Measurements from ENCODE around the gene IGLON5. TPM values are rescaled to one million over a fixed set of nuclear protein-coding genes. Genes with fewer than 3 reads are reported as not detected.

The IGLON5 gene
- total RNA-seq, 1 donor from 2014 or later: 3.0 TPM

DNA sequence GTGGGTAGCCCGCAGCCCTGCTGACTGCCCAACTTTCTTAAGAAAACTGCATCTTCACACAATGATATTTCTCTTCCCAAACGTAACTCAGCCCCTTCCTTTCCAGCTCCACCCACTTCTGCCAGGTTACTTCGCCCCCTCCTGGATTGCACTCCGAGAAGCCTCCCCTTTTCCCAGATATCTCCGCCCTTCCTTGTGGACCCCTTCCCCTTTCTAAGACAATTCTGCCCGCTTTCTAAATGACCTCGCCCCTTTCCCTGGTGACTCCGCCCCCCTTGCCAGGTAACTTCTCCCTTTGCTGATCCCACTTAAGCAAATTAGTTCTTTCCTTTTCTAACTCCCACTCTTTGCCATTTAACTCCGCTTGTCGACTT, 27.9 kb downstream of the IGLON5 start:
- no peak for DNase-seq

DNA sequence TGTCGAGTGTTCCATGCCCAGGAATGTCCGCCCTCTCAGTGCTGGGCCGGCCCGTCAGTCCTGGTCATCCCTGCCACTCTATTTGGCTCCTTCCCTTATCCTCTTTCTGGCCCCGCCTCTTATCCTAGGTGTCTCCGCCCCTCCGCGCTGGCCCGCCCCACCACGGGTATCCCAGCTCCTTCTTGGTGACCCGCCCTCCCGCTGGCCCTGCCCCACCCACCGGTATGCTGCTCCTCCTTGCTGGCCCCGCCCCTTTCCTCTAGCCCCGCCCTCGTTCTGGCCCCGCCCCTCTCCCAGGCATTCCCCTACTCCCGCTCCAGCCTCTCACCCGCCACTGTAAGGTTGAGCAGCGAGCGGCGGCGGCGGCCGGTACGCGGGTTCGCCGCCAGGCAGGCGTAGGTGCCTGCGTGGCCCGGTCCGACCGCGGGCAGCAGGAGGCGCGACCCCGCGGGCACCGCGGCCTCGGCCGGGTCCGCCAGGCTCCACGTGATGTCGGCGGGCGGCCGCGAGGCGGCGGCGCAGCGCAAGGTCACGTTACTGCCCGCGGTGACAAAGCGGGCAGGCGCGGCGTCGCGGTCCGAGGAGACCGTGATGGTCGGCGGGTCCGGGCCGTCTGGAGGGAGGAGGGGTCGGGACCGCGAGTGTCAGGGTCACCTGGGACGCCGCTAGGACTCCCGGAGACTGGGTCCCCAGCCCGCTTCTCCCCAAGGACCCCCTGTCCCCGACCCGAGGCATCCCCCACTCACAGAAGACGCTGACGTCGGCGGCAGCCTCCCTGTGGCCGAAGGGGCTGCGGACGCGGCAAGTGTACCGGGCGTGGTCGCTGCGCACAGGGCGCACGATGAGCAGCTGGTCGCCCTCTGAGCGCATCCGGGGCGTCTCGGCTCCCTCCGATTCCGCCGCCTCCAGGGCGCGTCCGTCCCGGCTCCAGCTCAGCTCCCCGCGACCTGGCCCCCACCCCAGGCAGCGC, 28.5 kb downstream of the IGLON5 start:
- peak; percentile 90 for DNase-seq

DNA sequence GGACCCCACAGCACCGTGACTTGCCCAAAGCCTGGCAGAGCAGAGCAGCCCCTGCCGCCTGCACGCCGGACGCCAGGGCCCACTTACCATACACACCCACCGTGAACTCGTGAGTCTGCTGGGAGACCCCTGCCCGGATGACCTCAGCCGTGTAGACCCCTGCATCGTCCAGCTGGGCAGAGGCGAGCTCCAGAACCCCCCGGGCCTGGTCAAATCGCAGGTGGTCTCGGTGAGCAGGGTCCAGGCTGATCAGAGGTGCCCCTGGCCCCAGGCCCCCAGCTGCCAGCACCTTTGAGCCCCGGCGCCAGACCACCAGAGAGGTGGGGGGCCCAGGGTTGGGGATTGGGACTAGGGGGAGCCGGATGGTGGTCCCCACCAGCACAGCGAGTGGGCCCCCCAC, 29.6 kb downstream of the IGLON5 start:
- no peak for DNase-seq

DNA sequence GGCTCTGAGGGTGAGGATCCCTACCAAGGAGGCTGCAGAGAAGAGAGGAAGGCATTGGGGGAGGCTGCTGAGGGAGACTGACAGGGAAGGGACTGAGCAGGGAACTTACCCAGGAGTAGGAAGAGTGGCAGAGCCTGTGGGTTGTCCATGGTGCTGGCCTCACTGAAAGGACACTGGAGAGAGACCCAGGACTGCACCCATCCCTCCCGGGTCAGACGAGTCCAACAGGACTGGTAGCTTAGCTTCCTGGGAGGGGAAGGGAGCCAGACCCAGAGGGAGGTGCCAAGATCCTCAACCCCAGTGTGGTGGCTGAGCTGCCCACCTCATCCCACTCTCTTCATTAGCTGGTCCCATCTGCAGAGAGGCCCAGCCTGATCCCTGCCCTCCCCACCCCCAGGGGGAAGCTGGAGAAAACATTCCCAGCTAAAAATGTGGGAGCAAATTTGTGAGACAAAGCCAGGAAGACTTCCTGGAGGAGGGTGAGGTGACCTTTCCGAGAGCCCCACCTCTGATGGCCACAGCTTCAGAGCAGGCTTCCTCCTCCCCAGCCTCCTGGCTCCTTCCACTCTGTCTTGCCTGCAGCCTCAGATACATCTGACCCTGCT, 30.6 kb downstream of the IGLON5 start, which contains the start of gene VSIG10L:
Gene VSIG10L, minus strand, starts transcription at position 164 of the 605 bp plus-strand sequence. Its CDS starts 15 bp downstream, at position 149.
- DNase-seq: no peak

DNA sequence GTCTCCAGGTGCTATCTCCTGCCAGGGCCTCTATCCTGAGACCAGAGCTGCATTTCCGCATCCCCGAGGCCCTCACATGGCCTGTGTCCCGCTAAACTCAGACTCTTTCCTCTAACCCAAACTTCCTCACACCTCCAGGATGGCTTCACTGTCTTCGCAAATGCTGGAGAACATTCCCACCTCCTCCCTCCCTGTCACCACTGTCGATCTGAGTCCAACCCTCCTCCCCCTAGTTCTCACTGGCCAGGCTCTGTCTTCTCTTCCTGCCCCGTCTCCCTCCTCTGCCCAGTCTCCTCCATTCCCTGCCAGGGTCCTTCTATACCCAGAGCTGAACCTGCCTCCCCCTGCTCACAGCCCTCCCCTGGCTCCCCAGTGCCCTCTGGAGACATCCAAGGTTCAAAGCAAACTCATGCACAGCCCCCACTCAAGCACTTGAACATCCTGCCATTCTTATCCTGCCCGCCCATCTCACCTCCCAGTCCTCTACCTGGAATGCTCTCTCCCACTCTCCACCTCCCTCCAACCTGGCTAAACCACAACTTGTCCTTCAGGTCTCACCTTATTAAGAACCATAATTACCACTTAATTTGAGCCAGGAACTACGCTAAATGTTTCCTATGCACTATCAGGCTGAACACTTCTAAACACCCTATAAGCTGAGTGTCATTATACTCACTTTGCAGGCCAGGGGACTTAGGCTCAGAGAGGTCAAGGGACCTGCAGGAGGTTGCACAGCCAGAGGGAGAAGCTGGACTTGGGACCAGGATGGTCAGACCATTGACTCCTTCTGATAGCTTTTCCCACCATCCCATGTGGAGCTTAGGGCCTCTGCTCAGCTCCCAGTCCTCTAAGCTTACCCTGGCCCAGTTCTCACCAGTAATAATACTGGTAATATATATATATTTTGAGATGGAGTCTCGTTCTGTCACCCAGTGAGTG, 31.5 kb downstream of the IGLON5 start:
- no peak for DNase-seq

DNA sequence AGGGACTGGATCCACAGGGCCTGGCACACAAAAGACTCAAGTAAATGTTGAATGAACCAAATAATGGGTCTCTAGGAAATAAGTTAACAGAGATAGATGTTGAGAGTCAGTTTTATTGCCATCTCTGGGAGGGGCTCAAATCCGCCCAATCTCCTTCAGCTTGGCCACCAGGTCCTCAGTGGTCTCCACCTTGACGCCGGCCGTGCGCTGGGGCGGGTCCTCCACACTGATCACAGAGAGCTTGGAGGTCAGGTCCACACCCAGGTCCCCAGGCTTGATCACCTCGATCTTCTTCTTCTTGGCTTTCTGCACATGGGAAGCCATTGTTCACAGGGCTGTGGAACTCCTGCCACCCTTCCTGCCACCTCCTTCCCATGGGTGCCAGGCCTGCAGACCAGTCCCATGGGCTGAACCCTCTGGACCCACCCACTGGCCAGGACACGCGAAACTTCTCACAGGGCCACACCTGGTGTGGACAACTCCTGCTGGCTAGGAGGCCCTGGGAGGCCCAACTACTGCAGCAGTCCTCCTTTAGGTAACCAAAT, 33.7 kb downstream of the IGLON5 start:
- DNase-seq: no peak

DNA sequence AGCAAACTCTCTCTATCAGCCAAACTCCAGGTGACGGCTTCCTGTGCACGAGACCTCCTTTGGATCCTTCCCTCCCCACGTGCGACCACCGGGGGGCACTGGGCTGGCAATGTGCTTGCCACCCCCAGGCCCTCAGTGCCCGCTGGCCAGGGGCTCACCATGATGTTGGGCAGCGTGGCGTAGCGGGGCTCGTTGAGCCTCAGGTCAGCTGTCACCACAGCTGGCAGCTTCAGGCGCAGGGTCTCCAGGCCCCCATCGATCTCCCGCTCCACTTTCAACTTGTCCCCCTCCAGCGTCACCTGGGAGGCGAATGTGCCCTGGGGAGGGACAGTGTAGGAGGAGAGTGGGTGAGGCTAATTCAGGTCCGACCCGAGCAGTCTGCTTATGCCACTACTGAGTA, 35.3 kb downstream of the IGLON5 start:
- DNase-seq: no peak

DNA sequence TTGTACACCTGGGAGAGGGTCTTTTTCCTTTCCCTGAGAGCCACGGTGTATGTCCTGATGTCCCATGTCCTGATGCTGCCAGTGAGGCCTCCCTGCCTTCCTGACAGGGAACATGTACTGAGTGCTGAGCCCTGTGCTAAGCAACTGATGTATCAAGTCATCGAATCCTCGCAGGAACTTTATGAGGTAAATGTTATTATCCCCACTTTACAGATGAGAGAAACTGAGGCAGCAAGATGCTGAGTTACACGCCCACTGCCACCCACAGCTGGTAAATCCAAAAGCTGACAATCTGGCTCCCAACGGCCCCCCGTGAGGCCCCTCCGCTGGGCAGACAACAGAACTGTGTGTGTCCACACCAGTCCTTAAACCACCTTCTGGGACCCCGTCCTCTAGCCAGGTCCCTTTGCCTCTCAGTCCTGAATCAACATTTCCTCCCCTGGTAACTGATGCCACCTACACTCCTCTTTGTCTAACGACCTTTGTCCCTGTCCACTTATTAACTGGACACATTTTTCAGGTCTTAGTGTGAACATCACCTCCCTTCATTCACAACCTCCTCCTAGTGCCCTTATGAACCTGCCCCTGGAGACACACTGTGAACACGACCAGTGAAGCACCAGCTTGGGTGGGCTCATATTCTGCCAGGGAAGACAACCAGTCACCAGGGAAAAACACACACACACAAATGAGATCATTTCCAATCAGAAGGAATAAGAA, 35.9 kb downstream of the IGLON5 start:
- DNase-seq: no peak

DNA sequence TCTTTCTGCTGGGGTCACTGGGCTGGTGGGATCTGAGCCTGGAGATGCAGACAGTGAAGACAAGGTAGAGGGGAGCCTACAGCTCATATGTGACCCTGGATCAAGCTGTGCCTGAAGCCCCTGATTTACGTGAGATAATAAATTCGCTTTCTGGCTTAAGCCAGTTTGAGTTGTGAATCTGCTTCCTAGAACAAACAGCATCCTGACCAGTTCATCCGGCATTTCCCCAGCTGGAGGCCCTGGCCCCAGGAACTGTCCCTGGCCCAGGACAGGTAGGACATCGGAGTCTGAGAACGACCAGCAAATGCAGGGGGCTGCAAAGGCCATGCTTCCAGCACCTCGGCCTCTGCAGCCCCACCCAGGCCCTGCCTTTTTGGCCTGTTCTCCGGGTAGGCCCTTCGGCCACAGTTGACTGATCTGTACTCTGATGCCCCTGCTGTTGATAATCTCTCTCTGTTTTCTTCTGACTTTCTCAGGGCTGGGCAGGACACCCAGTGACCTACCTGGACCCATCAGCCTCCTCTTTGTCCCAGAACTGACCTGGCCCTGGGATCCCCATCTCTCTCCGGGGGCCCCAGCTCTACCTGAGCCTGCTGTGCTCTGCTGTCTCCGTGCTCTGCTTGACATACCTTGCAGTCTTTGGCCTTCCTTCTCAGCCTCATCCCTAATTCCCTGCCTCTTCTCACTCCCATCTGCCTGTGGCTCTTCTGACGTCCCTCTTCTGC, 40.0 kb downstream of the IGLON5 start:
- no peak for DNase-seq

DNA sequence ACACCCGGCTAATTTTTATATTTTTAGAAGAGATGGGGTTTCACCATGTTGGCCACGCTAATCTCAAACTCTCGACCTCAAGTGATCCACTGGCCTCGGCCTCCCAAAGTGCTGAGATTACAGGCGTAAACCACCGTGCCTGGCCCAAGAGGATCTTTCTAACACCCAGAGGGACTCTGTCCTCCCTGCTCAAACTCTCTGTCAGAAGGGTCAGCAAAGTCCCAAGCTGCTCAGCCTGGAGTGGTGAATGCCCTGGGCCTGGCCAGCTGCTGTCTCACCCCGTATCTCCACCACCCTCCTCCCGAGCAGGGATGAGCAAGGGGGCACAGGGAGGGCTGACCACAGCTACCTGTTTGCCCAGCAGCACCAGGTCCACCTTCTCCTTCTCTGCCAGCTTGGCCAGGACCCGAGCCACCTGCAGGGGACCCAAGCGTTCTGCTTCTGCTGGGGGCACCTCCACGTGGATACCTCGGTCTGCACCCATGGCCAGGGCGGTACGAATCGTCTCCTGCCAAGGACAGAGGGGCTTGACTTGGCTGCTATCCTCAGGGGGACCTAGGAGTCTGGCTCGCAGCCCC, 41.4 kb downstream of the IGLON5 start:
- DNase-seq: no peak

DNA sequence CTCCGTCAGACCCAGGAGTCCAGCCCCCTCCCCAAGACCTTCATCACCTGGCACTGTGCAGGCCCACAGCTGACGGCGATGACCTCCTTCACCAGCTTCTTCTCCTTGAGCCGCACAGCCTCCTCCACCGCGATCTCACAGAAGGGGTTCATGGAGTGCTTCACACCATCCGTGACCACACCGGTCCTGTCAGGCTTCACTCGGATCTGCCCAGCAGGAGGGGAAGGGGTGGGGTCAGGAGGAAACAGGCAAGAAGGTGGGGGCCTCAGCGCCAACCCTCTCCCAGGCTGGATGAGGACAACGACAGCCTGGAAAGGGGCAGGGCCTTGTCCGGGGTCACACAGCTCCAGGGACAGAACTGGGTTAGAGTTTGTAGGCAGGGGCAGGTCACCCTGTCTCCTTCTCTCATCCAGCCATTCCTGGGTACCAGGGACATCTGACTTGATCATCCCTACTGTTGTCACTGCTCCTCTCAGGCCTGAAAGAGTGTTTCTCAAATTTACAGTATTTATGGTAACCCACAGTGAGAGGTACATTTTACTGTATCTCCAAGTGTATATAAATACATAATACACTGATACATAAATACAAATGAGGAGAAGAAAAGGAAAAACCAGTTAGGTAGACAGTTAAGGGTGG, 42.8 kb downstream of the IGLON5 start:
- DNase-seq: no peak

DNA sequence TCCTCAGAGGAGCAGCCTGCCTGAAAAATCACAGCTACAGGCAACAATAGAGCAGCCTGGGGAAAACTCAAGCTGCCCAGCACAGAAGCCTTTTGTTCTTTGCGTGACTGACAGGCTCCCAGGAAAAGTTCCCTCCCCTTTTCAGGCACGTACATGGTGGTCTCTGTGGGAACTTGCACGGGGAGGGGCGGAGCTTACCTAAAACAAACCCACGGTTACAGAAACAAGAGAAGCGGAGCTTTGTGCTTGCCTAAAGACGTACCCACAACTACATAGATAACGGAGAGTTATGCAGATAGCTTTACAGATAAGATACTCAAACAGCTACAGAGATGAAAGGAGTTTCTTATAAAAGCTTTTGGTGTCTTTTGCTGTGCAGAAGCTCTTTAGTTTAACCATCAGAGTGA, 43.3 kb downstream of the IGLON5 start:
- DNase-seq: peak; percentile 13

DNA sequence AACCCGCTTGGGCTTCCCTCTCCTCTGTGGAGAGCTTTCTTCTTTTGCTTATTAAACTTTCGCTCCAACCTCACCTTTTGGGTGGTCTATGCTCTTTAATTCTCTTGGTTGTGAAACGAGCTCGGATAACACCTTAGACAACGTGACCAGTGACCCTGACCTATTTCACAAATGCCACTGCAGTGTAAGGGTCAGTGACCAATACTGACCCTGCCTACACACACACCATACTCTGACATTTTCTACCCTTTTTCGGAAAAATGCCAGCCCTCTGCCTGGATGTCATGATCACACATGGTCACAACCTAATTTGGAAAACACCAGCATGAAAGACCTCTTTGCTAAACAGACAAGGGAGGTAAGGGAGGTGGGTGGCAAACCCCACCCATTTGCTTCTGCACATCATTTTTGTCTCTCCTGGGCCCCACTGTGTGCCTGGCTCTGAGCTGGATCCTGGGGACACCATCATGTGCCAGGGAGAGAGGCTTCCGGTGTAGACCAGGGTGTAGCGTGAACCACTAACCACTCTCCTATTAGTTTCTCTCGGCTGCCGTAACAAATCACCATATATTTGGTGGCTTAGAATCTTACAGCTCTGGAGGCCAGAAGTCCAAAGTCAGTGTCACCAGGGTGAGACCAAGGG, 44.8 kb downstream of the IGLON5 start:
- DNase-seq: no peak

DNA sequence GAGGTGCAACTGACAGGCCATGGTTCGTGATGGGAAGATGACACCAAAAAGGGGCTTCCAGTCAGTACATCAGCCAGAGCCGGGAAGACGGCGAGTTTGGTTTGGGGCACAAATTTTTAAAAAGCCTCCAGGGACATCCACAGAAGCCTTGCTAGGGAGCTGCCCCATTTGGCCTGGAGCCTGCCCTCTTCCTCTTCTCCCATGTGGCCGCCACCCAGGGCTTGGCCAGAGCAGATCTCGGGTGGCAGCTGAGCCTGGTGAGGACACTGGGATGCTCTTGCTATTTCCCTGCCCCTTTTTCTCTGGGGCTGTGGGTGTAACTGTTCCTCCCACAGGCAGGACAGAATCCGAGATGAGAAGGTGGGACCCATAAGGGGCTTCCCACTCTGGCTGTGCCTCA, 46.5 kb downstream of the IGLON5 start:
- no peak for DNase-seq

DNA sequence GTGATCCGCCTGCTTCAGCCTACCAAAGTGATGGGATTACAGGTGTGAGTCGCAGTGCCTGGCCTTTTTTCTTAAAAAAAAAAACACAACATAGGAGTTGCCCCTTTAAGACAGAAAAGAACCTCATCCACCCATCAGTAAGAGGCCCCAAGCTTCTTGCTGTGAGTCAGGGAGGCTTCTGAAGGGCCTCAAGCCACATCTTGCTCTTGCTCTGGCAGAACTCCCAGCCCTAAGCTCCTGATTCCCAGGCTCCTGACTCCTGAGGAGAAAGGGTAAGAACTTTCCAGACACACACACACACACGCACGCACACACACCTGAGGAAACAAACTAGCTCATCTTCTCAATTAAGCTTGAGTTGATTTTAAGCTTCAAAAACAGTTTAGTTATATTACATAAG, 47.9 kb downstream of the IGLON5 start:
- no peak for DNase-seq

DNA sequence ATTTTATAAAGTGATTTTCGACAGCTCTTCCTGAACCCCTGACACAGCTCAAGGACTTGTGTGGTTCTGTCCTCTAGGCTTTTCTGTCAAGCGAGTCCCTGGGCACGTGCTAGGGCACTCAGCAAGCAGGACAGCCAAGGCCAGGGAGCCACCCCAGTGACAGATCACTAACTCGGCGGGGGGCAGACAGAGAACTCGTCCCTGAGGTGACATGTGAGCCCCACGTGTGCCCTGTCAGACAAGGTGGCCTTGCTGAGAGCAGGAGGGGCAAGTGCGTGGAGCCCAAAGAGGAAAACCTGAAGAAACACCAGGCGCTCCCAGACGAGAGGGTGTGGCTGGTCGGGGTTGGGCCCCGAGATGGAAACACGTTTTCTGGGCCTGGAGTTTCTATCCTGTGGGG, 49.8 kb downstream of the IGLON5 start:
- DNase-seq: no peak

DNA sequence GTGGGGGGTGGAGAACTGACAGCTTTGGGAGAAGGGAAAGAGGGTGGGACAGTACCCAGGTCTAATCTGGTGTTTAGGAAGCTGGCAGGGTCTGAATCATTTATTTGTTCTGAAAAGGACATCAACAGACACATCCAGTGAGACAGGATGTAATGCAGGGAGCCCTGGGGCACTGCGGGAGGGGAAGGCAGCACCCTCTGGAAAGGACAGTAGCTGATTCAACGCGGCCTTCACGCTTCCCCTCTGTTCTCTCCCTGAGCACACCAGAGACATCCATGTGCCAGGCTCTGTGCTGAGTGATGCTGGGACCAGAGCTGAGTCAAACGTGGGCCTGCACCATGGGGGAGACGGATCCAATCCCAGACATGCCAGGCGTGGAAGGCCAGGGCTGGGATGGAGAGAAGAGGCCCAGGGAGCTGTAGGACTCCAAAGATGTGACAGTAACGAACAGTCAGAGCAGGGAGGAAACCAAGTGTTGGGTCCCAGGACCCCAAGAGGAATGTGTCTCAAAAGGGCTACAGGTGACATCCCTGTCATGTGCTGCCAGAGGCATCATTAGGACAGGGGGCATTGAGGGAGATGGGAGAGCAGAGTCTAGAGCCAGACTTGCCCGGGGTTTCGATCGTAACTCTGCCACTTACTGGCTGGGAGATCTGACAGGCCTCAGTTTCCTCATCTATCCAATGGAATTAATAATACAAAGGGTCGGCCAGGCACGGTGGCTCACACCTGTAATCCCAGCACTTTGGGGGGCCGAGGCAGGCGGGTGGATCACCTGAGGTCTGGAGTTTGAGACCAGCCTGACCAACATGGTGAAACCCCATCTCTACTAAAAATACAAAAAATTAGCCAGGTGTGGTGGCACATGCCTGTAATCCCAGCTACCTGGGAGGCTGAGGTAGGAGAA, 53.0 kb downstream of the IGLON5 start:
- DNase-seq: no peak

DNA sequence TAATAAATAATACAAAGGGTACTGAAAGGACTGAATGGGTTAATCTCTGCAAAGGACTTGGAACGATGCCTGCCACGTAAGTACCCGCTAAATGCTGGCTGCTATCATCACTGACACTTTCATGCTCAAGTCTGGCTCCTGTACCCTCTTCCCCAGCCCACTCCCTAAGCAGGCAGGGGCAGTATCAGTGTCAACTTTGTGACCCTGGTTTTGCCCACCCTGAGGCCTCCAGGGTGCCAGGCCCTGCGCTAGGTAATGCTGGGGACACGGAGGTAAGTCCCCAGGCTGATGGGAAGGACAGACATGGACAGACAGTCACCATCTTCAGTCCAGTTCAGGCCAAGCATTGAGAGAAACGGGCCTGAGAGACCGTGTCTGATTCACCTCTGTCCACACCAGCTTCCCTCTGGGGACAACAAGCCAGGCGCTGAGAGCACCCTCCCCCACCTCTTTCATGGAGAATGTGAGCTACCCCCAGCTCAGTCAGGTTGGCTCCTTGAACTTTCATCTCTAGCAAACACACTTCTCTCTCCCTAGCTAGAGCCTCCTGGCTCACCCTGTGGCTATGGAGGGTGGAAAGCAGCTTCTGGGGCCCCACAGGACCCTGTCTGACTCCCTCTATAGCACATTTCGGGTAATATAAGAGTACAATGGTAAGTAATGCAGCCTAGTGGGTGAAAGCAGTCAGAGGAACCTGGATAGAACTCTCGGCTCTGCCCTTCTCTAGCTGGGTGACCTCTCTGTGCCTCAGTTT, 53.9 kb downstream of the IGLON5 start:
- no peak for DNase-seq

Data from occipital lobe (tissue), 2 donors.